ENCODE measurements around the gene ZBTB7C. TPM values are rescaled to one million over a fixed set of nuclear protein-coding genes. Genes with fewer than 3 reads are reported as not detected.

The ZBTB7C gene
- total RNA-seq, 1 donor from 2014 or later, result 0.11 TPM

GRCh38 chr18:48136051-48136826, 272.9 kb downstream of the ZBTB7C start:
- H3K36me3 Mint-ChIP-seq (ENCODE audit: unreplicated experiment), result no peaks in the 10 kb centered on the region
- H3K27me3 Mint-ChIP-seq (ENCODE audit: unreplicated experiment), result peaks cover 62% of the 10 kb centered on the region
- peaks cover 36% of the 10 kb centered on the region for H3K4me1 Mint-ChIP-seq (ENCODE audit: unreplicated experiment)
- no peak for DNase-seq (ENCODE audit: extremely low spot score, unreplicated experiment)
- H3K9me3 Mint-ChIP-seq (ENCODE audit: unreplicated experiment), result no peaks in the 10 kb centered on the region
- no peak overlapping the region for H3K27ac Mint-ChIP-seq (ENCODE audit: unreplicated experiment)
- TF ChIP-seq CTCF (IDR thresholded peaks at IDR 0.05), result no peak
- H3K4me3 Mint-ChIP-seq (ENCODE audit: unreplicated experiment), result peak overlapping the region; percentile 74

DNA sequence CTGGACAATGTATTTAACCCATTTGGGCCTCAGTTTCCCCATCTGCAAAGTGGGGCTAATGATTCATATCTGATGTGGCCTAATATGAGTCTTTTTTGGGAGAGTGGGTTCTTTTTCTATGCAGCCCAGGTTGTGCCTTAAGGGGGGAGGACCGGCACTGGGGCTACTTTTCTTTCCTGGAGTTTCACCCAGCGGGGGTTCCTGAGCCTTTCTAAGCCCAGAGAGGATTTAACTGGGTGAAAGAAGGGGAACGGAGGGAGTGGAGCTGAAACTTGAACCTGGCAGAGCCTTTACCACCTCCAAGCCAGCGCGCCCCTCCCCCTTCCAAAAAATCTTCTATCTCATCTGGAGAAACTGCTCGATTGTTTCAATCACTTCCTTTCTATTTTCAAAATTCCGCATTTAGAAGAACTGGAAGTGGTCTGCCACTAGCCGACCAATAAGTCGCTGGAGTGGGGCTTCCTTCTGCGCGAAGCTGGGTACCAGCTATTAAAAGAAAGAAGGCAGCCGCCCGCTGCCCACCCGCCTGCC, 273.7 kb downstream of the ZBTB7C start:
- Mint-ChIP-seq H3K9me3 (ENCODE audit: unreplicated experiment) (no peaks in the 10 kb centered on the region), H3K27ac (ENCODE audit: unreplicated experiment) (no peak overlapping the region), H3K4me3 (ENCODE audit: unreplicated experiment) (peak overlapping the region; percentile 38), H3K36me3 (ENCODE audit: unreplicated experiment) (no peaks in the 10 kb centered on the region), H3K27me3 (ENCODE audit: unreplicated experiment) (peaks cover 66% of the 10 kb centered on the region), H3K4me1 (ENCODE audit: unreplicated experiment) (peaks cover 36% of the 10 kb centered on the region)
- TF ChIP-seq CTCF (IDR thresholded peaks at IDR 0.05), result no peak
- DNase-seq (ENCODE audit: extremely low spot score, unreplicated experiment), result no peak

- TF ChIP-seq CTCF (IDR thresholded peaks at IDR 0.05), result no peak
- peaks cover 71% of the 10 kb centered on the region for H3K27me3 Mint-ChIP-seq (ENCODE audit: unreplicated experiment)
- H3K4me3 Mint-ChIP-seq (ENCODE audit: unreplicated experiment), result no peak overlapping the region
- DNase-seq (ENCODE audit: extremely low spot score, unreplicated experiment), result no peak
- no peaks in the 10 kb centered on the region for H3K36me3 Mint-ChIP-seq (ENCODE audit: unreplicated experiment)
- H3K9me3 Mint-ChIP-seq (ENCODE audit: unreplicated experiment), result no peaks in the 10 kb centered on the region
- H3K27ac Mint-ChIP-seq (ENCODE audit: unreplicated experiment), result no peak overlapping the region
- H3K4me1 Mint-ChIP-seq (ENCODE audit: unreplicated experiment), result peaks cover 31% of the 10 kb centered on the region
Observed at GRCh38 chr18:48134609-48135008, 274.6 kb downstream of the ZBTB7C start.

DNA sequence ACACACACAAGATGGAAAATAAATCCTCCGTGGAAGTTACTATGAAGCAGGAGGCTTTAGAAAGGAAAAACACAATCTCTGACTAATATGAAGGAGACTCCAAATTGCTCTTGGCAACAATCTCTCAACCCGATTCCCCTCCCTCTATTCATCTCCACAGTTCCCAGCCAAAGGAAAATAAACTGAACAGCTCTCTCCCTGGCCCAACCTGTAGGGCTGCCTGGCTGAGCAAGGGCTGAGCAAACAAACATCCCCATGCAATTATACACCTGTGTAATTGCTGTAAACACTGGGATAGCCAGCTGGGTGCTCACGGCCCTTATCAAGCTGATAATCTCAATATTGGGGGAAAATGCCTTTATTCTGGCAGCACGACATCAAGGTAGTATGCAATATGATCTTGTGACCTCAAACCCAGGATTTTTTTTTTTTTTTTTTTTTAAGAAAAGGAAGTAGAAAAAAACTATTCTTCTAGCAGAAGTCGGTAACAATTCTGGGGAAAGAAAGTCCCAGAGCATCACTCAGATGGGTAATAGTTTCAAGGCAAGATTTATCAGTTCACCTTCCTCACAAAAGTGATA, 275.4 kb downstream of the ZBTB7C start:
- H3K36me3 Mint-ChIP-seq (ENCODE audit: unreplicated experiment), result no peaks in the 10 kb centered on the region
- H3K9me3 Mint-ChIP-seq (ENCODE audit: unreplicated experiment), result no peaks in the 10 kb centered on the region
- DNase-seq (ENCODE audit: extremely low spot score, unreplicated experiment), result no peak
- peaks cover 78% of the 10 kb centered on the region for H3K27me3 Mint-ChIP-seq (ENCODE audit: unreplicated experiment)
- no peak overlapping the region for H3K27ac Mint-ChIP-seq (ENCODE audit: unreplicated experiment)
- TF ChIP-seq CTCF (IDR thresholded peaks at IDR 0.05), result no peak
- H3K4me1 Mint-ChIP-seq (ENCODE audit: unreplicated experiment), result peaks cover 23% of the 10 kb centered on the region
- no peak overlapping the region for H3K4me3 Mint-ChIP-seq (ENCODE audit: unreplicated experiment)

Measured in osteocyte (in vitro differentiated cells).